Measurements from ENCODE around the gene CTNNA3.

CTNNA3 gene

DNA sequence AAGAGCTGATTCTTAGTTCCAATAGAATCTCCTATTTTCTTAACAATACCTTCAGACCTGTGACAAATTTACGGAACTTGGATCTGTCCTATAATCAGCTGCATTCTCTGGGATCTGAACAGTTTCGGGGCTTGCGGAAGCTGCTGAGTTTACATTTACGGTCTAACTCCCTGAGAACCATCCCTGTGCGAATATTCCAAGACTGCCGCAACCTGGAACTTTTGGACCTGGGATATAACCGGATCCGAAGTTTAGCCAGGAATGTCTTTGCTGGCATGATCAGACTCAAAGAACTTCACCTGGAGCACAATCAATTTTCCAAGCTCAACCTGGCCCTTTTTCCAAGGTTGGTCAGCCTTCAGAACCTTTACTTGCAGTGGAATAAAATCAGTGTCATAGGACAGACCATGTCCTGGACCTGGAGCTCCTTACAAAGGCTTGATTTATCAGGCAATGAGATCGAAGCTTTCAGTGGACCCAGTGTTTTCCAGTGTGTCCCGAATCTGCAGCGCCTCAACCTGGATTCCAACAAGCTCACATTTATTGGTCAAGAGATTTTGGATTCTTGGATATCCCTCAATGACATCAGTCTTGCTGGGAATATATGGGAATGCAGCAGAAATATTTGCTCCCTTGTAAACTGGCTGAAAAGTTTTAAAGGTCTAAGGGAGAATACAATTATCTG lies 768.6 kb downstream of the CTNNA3 start:
- no peak for DNase-seq

DNA sequence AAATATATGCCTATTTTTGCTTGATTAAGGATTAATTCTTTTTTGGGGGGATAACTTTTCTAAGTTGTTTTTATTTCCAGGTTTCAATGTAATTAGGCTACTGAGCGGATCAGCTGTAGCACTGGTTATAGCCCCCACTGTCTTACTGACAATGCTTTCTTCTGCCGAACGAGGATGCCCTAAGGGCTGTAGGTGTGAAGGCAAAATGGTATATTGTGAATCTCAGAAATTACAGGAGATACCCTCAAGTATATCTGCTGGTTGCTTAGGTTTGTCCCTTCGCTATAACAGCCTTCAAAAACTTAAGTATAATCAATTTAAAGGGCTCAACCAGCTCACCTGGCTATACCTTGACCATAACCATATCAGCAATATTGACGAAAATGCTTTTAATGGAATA lies 769.2 kb downstream of the CTNNA3 start:
- DNase-seq: no peak

DNA sequence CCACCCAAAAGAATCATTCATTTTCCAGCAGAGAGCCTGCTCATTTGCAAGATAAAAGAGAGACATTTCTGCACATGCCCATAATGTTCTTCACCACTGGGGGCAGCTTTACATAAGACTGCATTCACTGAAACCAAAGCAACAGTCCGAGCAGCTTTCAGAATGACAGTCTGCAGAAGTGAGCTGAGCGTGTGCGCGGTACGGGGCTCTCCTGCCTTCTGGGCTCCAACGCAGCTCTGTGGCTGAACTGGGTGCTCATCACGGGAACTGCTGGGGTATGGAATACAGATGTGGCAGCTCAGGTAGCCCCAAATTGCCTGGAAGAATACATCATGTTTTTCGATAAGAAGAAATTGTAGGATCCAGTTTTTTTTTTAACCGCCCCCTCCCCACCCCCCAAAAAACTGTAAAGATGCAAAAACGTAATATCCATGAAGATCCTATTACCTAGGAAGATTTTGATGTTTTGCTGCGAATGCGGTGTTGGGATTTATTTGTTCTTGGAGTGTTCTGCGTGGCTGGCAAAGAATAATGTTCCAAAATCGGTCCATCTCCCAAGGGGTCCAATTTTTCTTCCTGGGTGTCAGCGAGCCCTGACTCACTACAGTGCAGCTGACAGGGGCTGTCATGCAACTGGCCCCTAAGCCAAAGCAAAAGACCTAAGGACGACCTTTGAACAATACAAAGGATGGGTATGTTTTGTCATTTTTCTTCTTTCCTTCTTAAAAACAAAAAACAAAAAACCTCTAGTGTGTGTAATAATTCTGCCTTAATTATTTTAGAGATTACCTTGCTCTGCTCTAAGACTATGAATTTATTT lies 769.9 kb downstream of the CTNNA3 start, which contains the start of gene LRRTM3:
LRRTM3 (plus strand) TSS at position 141 of the 820 bp plus-strand sequence.
- peak; percentile 17 for DNase-seq

DNA sequence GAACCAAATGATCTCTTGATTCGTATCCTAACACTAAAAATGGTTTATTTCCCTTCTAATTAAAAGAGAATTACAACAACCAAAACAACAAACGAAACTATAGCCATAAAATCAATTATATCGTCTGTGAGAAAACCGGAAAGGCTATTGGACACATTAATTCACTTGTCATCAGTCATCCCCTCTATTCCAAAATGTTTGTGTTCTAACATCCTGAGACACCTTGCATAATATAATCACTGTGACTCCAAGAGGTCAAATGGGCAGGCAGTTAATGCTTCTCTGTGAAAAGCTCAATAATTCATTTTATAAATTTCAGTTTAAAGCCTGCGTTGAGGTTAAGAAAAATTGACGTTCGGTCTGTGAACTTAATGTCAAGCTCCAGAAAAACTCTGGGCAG lies 770.6 kb downstream of the CTNNA3 start:
- no peak for DNase-seq

DNA sequence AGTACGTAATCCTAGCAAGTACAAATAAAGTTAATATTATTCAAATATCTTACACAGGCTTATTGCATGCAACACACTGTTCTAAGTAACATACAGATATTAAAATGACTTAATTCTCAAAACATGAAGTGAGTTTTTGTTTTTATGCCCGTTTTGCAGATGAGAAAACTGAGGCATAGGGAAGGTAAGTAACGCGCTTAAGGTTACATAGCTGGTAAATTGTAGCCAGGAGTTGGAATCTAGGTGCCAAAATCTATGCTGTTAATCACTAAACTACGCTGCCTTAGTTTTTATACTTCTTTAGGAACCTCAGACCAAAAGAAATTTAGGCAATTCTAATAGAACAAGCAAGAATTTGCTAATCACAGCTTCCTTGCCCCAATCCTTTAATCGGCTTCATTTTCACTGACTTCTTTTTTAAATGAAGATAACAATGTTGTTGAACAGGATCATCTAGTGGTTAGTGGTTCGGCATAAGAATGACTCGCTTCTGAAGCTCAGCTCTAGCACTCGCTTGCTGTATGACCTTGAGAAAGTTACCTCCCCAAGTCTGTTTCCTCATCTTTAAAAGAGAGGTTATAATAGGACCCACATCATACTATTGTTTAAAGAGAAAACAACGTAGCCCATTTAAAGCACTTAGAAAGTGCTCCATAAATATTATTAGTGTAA lies 771.2 kb downstream of the CTNNA3 start:
- DNase-seq: no peak

DNA sequence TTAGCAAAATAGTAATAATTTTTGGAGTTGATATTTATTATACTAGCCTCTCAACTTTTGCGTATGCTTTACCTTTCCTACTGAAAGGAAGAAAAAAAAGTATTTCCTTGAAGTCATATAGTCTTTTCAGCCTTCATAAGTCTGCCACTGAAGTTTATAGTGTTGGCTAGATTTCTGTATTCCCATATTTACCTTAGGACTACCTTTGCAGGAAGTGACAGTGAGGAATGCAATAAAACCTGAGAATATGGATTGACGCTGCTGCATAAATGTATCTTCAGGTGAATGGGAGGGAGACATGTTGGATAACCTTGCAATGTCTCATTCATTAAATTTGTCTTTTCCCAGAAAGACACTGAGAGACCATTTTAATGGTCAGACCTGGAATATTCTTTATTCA lies 776.7 kb downstream of the CTNNA3 start:
- no peak for DNase-seq

DNA sequence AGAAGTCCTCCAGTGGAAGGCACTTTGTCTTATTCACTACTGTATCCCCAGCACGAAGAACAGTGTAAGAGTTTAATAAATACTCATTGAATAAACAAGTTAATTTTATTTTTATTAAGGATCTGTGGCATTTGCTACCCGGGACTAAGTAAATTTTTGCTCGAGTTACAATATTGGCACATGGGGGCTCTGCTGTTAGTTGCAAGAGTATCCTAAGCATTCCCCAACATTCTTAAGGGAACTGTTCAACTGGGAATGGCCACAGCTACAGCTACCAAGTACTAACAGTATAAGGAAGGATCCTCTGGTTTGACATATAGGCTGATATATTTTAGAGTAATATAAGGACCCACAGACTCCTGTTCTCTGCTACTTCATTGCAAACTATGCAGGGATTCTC lies 778.9 kb downstream of the CTNNA3 start:
- no peak for DNase-seq

DNA sequence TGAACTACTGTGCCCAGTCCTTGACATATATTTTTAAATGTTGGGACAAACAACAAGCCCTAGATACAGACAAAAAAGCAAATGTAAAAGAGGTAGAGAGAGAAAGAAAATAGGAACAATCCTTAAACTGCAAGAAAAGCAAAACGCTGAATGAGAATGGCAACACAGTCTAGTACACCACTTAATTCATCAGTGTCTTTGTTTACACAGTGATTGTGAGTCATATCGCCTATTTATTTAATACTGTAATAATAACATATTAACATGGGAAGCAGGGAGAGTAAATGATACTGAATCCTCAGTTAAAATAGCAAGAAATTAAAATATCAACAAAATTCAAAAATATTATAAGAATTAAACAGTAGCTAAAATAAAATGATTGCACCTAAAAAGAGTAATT lies 780.0 kb downstream of the CTNNA3 start:
- no peak for DNase-seq

DNA sequence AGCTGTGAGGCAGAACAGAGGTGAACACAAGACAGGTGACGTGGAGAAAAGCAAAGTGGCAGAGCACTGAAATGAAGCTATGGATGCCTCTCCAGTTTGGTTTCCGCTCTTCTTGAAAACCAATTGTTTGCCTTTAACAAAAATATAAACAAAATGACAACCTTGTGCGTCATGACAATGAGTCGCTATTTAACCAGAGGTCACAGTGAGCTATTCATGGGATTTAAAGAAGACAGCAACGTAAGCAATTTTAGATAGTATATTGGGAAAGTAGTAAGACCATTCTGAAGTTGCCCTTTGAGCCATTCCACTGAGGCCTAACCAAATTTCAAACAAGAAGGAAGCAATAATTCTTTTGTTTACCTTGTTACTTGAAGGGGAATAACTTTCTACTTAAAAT lies 785.3 kb downstream of the CTNNA3 start:
- no peak for DNase-seq

DNA sequence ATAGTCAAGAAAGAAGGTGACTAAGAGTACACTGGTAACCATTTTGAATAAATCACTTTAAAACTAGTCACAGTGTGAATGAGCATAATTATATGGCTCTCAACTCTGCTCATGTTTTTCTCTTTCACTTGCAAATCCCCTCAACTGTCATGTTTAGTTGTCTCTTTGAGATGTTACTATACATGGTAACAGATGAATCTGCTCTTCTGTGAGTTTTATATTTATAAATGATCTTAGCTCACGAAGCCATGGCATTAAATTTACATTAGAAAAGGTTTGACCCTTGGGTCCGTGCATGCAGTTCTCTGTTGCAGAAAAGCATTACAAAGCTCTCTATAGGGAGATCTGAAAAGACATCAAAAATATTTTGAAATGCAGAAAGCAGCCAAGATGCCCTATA lies 803.1 kb downstream of the CTNNA3 start:
- no peak for DNase-seq

DNA sequence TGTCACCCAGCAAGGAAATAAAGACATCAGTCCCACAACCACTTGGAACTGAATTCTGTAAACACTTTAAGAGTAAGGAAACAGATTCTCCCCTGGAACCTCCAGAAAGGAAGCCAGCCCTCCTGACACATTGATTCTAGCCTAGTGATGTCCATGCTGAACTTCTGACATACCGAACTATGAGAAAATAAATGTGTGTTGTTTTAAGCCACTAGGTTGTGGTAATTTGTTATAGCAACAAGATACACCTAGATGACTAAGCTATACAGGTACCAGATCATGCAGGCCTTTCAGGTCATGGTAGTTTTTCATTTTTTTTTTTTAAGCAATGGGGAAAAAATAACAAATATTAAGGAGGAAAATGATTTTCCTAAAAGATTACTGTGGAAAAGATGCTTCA lies 807.8 kb downstream of the CTNNA3 start:
- DNase-seq: no peak

DNA sequence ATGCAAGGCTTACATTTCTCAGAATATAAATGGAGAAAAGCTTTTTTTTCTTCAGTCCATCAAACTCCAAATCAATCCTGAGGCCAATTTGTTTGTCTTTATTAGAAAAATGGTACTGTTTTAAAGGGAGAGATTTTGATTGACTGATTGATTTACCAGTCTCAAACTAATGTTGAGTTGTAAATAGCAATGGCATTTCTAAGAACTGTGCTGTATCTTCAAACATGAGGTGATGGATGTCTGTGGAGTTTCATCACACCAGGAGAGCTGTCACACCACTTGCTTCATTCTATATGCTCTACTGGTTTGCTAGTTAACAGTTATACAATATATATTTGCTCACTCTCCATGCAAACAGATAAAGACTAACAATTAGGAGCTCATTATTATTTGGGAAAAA lies 809.1 kb downstream of the CTNNA3 start:
- DNase-seq: no peak

DNA sequence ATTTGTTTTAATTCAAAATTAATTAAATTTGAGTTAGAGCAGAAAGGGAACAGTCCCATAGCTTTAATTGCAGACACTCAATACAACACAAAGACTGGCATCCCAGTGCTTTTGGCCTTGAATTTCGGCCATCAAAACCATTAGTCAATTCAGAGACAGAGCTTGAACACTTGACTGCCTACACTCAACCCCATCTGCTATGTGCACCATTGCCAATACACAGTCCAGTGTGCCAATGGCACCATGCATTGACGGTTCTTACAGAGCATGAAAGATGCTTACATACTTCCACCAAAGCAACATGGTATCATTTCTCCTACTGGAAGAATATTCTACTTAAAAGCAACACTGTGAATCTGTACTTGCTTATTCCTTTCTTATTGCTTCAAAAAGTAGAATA lies 813.7 kb downstream of the CTNNA3 start:
- no peak for DNase-seq

DNA sequence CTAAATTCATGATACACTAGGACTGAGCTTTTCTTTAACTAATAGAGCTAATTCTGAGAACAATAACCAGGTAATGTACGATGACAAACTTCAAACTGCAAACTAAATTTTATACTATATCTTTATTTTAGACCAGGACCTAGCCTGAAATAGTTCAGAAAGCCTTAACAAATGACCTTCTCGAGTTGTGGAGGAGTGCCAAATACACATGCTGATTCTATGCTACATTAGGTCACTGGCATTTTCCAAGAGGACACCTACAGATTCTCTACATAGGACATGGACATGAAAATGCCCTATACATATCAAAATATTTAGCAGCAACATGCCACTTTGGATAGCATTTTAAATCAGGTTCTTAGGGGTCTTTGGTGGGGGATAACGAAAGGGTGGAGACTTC lies 814.2 kb downstream of the CTNNA3 start:
- no peak for DNase-seq

DNA sequence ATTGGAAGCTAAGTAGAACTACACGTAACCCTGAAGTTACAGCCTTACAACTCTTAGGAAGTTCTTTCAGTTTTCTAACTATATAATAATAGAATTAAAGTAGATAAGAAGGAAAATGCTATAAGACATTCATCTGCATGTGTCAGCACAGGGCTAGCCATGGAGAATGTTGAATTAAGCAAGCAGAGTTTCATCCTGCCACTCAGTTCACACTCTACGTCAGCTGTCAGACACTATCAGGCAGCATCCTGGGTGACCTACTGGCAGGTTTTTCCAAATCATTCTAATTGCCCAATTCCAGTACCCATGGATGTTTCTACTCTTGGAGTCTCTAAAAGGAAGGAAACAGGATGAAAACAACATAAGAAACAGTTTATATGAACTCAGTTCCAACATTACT lies 815.2 kb downstream of the CTNNA3 start:
- DNase-seq: no peak

DNA sequence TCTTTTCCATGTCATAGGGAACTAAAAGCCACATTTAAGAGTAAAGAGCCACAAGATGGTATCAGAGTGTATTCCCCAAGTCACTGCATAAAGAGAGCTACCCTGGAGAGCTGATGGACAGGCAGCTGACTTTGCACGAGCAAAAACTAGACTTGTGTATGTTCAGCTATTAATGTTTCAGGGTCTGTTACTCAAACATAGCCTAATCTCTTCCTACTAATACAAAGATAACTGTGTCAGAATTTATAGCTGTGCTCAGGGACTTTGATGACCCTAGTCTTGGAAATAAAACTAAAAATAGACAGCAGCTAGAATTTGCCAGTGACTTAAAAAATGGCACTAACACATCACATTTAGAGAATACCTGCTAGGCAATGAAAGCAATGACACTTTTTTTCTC lies 815.7 kb downstream of the CTNNA3 start:
- no peak for DNase-seq

DNA sequence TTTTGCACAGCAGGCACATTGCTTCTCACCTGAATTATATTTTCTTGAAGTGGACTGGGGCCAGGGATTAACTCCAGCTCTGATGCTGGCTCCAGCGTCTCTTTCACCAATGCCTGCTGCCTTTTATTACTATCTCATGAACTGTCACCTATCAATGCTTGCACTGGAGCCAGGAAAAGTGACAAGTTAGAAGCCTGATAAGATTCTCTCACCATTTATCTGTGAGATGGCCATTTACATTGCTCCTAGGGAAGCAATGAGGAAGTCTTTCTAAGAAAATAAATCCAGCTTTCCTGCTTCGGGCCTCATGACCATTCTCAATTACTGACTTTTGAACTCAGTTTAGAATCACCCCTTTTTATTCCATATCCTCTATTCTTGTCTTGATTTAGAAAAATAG lies 818.6 kb downstream of the CTNNA3 start:
- no peak for DNase-seq

DNA sequence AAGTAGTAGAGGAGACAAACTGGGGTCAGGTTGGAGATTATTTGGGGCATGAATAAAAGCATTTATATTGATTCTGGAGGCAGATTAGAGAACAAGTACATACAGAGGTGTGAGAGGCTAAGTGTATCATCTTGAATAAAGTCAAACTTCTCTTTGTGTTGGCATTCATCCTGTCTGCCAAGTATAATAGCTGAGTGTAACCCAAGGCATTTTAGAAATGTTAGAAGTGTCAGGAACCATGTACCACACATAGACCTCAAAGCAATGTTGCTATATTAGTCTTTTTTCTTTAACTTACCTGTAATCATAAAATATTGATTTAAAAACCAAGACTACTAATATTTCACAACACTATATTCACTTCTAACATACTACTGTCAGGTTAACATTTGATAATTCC lies 826.4 kb downstream of the CTNNA3 start:
- DNase-seq: no peak

DNA sequence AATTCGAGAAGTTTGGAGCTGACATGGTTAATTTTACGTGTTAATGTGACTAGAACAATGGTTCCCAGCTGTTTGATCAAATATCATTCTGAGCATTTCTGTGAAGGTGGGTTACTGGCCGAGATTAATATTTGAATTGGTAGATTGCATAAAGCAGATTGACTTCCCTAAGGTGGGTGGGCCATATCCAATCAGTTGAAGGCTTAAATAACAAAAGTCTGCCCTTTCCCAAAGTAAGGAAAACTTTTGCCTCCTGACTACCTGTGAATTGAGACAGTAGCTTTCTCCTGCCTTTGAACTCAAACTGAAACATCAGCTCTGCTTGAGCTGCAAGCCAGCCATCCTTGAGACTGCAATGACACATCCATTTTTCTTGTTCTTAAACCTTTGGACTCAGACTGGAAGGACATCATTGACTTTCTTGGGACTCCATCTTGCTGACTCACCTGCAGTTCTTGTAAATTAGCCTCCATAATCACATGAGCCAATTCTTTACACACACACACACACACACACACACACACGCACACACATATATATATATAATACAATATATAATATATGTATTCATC lies 833.2 kb downstream of the CTNNA3 start:
- DNase-seq: no peak

DNA sequence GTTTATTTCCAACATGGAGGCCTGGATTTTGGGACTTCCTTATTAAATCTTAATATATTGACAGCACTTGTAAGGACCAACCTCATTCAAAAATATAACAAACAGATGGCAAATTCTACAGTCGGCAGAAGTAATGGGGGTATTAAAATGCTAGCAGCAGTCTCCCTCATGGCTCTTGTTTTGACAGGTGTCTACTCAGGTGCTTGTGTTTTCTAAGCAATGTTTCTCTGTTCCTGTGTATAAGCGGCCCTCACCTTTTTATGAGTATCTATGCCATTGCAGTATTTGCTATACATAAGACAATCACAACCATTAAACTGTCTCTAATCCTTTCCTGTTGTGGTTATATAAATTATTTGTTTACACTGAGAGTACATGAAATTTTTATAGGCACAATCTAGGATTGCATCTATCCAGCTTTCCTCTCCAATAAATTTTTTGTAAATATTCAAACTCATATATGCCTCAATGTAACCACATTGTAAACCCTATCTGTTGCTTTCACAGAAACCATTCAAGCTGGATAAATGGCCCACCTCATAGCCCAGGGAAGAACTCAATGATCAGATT lies 835.5 kb downstream of the CTNNA3 start:
- no peak for DNase-seq

DNA sequence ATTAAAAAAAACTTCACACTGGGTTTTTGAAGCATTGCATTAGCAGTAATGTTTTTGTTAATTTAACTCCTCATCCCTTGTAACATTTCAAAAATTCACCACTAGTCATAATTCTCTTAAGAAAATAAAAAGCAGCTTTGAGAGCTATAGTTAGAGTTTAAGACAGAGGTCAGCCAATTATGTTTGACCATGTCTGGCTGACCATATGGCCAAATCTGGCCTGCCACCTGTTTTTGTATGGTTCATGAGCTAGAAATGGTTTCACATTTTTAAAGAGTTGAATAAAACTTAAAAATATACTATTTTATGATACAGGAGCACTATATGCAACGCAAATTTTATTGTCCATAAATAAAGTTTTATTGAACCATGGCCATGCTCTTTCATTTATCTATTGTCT lies 843.2 kb downstream of the CTNNA3 start:
- DNase-seq: no peak

DNA sequence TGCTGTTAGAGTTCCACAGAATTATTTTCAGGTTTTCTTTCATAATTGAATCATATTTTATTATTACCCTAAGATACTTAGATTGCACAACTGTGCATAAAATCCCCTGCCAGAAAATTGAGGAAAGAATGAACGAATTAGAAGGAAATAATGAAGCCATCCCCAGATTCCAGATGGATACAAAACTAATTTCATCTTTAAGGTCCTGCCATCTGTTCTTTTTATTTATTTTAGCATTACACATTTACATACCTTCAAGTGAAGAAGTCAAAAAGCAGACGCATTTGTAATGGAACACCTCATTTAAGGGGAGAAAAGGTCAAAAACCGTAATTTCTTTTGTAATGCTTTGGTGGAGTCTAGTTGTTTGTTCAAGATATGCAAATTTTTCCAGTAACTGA lies 847.1 kb downstream of the CTNNA3 start:
- no peak for DNase-seq

DNA sequence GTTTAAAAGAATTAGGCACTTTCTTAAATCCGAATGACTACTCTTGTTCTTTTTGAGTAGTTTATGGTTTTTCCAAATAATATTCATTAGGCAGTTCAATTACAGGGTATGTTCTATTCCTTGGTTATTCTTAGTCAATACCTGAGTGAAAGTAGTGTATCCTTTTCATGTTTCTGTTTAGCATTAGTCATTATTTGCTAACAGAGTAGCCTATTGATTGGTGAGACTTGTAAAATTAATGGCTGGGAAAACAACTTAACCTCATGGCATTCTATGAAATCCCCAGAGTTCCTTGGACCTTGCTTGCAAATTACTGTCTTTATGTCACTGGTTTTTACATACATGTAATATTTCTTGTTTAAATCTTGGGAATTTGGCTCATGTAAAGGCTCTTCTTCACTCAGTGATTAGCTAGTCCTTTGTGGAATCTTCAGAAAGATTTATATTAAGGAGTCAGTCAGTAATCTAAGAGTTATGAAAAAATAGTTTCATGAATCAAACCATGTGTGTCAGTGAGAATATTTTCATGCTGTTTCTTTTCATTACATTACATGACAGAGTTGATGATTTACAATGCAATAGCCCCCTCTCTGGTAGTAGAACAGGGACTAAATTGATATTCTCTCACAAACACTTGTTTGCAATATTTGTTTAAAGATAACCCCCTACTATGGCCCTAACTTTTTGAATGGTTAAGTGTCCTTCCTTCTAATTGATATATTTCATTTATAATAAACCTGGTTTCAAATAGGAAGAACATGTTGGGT lies 851.6 kb downstream of the CTNNA3 start:
- DNase-seq: no peak
